HTR-8/SVneo (cell line): ENCODE data around the gene SPART.
"Not testable (repeated sequence)": the region's sequence is repeated elsewhere in the genome, so short reads cannot be mapped to it uniquely, and the experiment has no call there.

ENCODE experiments used
- DNase-seq: peaks from one replicate; pipeline ENCODE4 v3.0.0; 2011; ENCODE audit warnings: low spot score, mixed read lengths; ENCODE audit not compliant: insufficient read length
- FAIRE-seq: peaks from 2 replicates; lab custom pipeline; 2011; peaks lifted over from hg19 to GRCh38; lab: Jason Lieb, UNC

The SPART gene

GRCh38 chr13:36323951-36324566, 22.1 kb downstream of the SPART start:
- FAIRE-seq = no peak
- no peak for DNase-seq

- no peak for FAIRE-seq
- DNase-seq = no peak
Observed at GRCh38 chr13:36323408-36323807, 22.8 kb downstream of the SPART start.

- not testable (repeated sequence) for FAIRE-seq, DNase-seq
Observed at GRCh38 chr13:36319793-36320192, 26.4 kb downstream of the SPART start.

GRCh38 chr13:36313047-36313969, 32.9 kb downstream of the SPART start:
- no peak for DNase-seq
- no peak for FAIRE-seq

GRCh38 chr13:36310417-36311108, 35.6 kb downstream of the SPART start:
- FAIRE-seq = no peak
- DNase-seq = no peak

GRCh38 chr13:36302289-36302688, 43.9 kb downstream of the SPART start:
- DNase-seq = no peak
- FAIRE-seq = no peak

- not testable (repeated sequence) for FAIRE-seq, DNase-seq
Observed at GRCh38 chr13:36299469-36299868, 46.7 kb downstream of the SPART start.

GRCh38 chr13:36298535-36299068, 47.6 kb downstream of the SPART start:
- DNase-seq (no peak), FAIRE-seq (no peak)

GRCh38 chr13:36297366-36298338, 48.5 kb downstream of the SPART start, which contains the start of gene CCDC169:
TSS of gene CCDC169 (minus strand) at chr13:36297814. CDS start at chr13:36297719, 95 bp downstream.
- peak; percentile 62 for FAIRE-seq
- peak; percentile 52 for DNase-seq

GRCh38 chr13:36294096-36294495, 52.1 kb downstream of the SPART start:
- FAIRE-seq (no peak), DNase-seq (no peak)

- no peak for DNase-seq
- no peak for FAIRE-seq
Observed at GRCh38 chr13:36293497-36293896, 52.7 kb downstream of the SPART start.

GRCh38 chr13:36288794-36289391, 57.3 kb downstream of the SPART start:
- no peak for FAIRE-seq
- no peak for DNase-seq

- no peak for FAIRE-seq
Observed at GRCh38 chr13:36286006-36286405, 60.2 kb downstream of the SPART start.

GRCh38 chr13:36282821-36283432, 63.3 kb downstream of the SPART start:
- FAIRE-seq (no peak), DNase-seq (peak; percentile 15)

More at GRCh38 chr13:36286006-36286405, 60.2 kb downstream of the SPART start:
- no peak for DNase-seq

GRCh38 chr13:36275190-36276002, 70.8 kb downstream of the SPART start:
- no peak for FAIRE-seq
- DNase-seq = peak; percentile 21

GRCh38 chr13:36273431-36273830, 72.8 kb downstream of the SPART start:
- DNase-seq = no peak
- FAIRE-seq = no peak

- FAIRE-seq = no peak
- no peak for DNase-seq
Observed at GRCh38 chr13:36261976-36262375, 84.2 kb downstream of the SPART start.

- FAIRE-seq (no peak), DNase-seq (no peak)
Observed at GRCh38 chr13:36261011-36261410, 85.2 kb downstream of the SPART start.
